Cardiac muscle cell (in vitro differentiated cells and primary cell): ENCODE measurements around the gene STAP2. TPM values are rescaled to one million over a fixed set of nuclear protein-coding genes. Genes with fewer than 3 reads are reported as not detected.

Experiments used
- DNase-seq, 2 donors: peaks; one replicate each; pipeline versions ENCODE4 v3.0.0 to v3.0.0-alpha.2; 2010 to 2017; ENCODE audit warnings: low read depth in 1 of 2, low spot score in 1 of 2
- H3K27ac ChIP-seq: fragments of 200-600 bp; sonication (generic); 2 replicates; pipeline ENCODE4 v1.5.1; 2016
- H3K27me3 ChIP-seq: fragments of 200-600 bp; sonication (generic); 2 replicates; pipeline ENCODE4 v1.6.0; 2016; ENCODE audit warnings: control low read depth
- H3K36me3 ChIP-seq: fragments of 200-600 bp; sonication (generic); 2 replicates; pipeline ENCODE4 v1.5.1; 2016; ENCODE audit warnings: control low read depth
- H3K4me1 ChIP-seq: fragments of 200-600 bp; sonication (generic); 2 replicates; pipeline ENCODE4 v1.8.1; 2017; ENCODE audit warnings: low read depth, mild to moderate bottlenecking, mixed run types
- H3K4me3 ChIP-seq: fragments of 200-600 bp; sonication (generic); 2 replicates; pipeline ENCODE4 v1.5.1; 2016; ENCODE audit warnings: mild to moderate bottlenecking
- H3K9me3 ChIP-seq: fragments of 200-600 bp; sonication (generic); 2 replicates; pipeline ENCODE4 v1.5.1; 2017; ENCODE audit warnings: low read depth, mild to moderate bottlenecking, control low read depth
- CTCF ChIP-seq: IDR thresholded peaks from 2 replicates; pipeline ENCODE4 v1.5.1; 2012; ENCODE audit warnings: low read depth, mild to moderate bottlenecking, low read length
- polyA plus RNA-seq: library from polyadenylated mRNA; unstranded; fragments of >200 nt; fragmentation: Nextera tagmentation; extraction: Ambion mirVana; gene quantifications from 2 replicates; pipeline ENCODE4 v1.2.1, GENCODE V29; 2016
- total RNA-seq: library from RNA; depleted of rRNA; stranded (reverse); fragments of >200 nt; gene quantifications from 2 replicates; pipeline ENCODE4 v1.2.3, GENCODE V29; 2016

STAP2 gene
- total and polyA plus RNA-seq, 2 experiments from 2014 or later: 12.3 to 20.3 TPM

GRCh38 chr19:4363571-4364304 is 25.1 kb upstream of the STAP2 start:
- Histone ChIP-seq H3K27ac (peak overlapping the region; percentile 57), H3K4me1 (no peaks in the 10 kb centered on the region), H3K36me3 (peaks cover 27% of the 10 kb centered on the region), H3K9me3 (no peaks in the 10 kb centered on the region), H3K4me3 (no peak overlapping the region), H3K27me3 (no peaks in the 10 kb centered on the region)
- DNase-seq: no peak
- no peak for TF ChIP-seq CTCF

GRCh38 chr19:4362831-4363545 is 24.4 kb upstream of the STAP2 start:
- no peaks in the 10 kb centered on the region for H3K27me3 ChIP-seq
- no peak for DNase-seq
- no peaks in the 10 kb centered on the region for H3K4me1 ChIP-seq
- H3K27ac ChIP-seq: peak overlapping the region; percentile 57
- no peak for TF ChIP-seq CTCF
- no peak overlapping the region for H3K4me3 ChIP-seq
- peaks cover 27% of the 10 kb centered on the region for H3K36me3 ChIP-seq
- H3K9me3 ChIP-seq: no peaks in the 10 kb centered on the region

GRCh38 chr19:4362101-4362828 is 23.6 kb upstream of the STAP2 start:
- Histone ChIP-seq H3K27ac (peak overlapping the region; percentile 39), H3K4me1 (no peaks in the 10 kb centered on the region), H3K9me3 (no peaks in the 10 kb centered on the region), H3K27me3 (no peaks in the 10 kb centered on the region), H3K36me3 (peaks cover 27% of the 10 kb centered on the region), H3K4me3 (no peak overlapping the region)
- DNase-seq: no peak
- TF ChIP-seq CTCF: no peak

- no peaks in the 10 kb centered on the region for H3K9me3 ChIP-seq
- no peaks in the 10 kb centered on the region for H3K4me1 ChIP-seq
- H3K27me3 ChIP-seq: no peaks in the 10 kb centered on the region
- peaks cover 27% of the 10 kb centered on the region for H3K36me3 ChIP-seq
- no peak for DNase-seq
- no peak overlapping the region for H3K4me3 ChIP-seq
- peak overlapping the region; percentile 55 for H3K27ac ChIP-seq
- TF ChIP-seq CTCF: no peak
Observed at GRCh38 chr19:4361152-4362046, 22.8 kb upstream of the STAP2 start.

GRCh38 chr19:4360641-4361151 is 22.1 kb upstream of the STAP2 start:
- Histone ChIP-seq H3K27ac (peak overlapping the region; percentile 55), H3K36me3 (peaks cover 27% of the 10 kb centered on the region), H3K9me3 (no peaks in the 10 kb centered on the region), H3K4me1 (no peaks in the 10 kb centered on the region), H3K4me3 (no peak overlapping the region), H3K27me3 (no peaks in the 10 kb centered on the region)
- TF ChIP-seq CTCF: no peak
- peak in 1 of 2 donors; percentile 17 for DNase-seq
